Peyer's patch (tissue), 4 donors: ENCODE data around the gene BSN.

ENCODE experiments used
- POLR2A ChIP-seq, 2 donors: fragments of 450-650 bp; IDR thresholded peaks; one replicate each; pipeline ENCODE4 v1.5.1; 2017; ENCODE audit warnings: antibody characterized with exemption in 2 of 2, mild to moderate bottlenecking in 2 of 2, moderate library complexity in 2 of 2
- TF ChIP-seq, protein P1 (sequence below), 6 experiments: fragments of 450-650 bp in 4 of 6; fragments of 200-600 bp in 2 of 6; sonication (generic) in 1 of 6; IDR thresholded peaks; one replicate each; pipeline ENCODE4 v1.5.1; 2017 to 2019; ENCODE audit warnings: antibody characterized with exemption in 6 of 6, mild to moderate bottlenecking in 3 of 6, moderate library complexity in 1 of 6

DNA sequence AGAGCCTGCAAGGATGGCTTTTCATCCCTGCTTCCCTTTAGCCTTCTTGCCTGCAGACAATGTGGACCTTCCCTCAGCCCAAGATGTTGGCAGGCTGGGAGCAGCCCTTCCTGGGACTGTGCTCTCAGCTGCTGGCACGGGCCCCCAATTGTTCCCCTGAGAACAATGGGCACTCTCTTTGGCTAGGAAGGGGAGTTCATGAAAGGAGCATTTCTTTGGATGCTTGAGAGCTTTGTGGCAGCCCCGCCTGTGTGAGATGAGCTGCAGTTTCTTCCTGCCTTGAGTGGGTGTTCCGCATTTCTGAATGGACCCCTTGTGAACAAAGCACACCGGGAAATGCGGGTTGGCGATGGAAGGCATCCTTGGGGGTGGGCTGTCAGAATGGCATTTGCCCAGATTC lies 35.0 kb upstream of the BSN start:
- no peak for TF ChIP-seq POLR2A (IDR thresholded peaks at IDR 0.05)
- TF ChIP-seq, protein P1, sequence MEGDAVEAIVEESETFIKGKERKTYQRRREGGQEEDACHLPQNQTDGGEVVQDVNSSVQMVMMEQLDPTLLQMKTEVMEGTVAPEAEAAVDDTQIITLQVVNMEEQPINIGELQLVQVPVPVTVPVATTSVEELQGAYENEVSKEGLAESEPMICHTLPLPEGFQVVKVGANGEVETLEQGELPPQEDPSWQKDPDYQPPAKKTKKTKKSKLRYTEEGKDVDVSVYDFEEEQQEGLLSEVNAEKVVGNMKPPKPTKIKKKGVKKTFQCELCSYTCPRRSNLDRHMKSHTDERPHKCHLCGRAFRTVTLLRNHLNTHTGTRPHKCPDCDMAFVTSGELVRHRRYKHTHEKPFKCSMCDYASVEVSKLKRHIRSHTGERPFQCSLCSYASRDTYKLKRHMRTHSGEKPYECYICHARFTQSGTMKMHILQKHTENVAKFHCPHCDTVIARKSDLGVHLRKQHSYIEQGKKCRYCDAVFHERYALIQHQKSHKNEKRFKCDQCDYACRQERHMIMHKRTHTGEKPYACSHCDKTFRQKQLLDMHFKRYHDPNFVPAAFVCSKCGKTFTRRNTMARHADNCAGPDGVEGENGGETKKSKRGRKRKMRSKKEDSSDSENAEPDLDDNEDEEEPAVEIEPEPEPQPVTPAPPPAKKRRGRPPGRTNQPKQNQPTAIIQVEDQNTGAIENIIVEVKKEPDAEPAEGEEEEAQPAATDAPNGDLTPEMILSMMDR (IDR thresholded peaks at IDR 0.05), result no peak
